Keratinocyte (primary cell): Measurements from ENCODE around the gene NUBP2. TPM values are rescaled to one million over a fixed set of nuclear protein-coding genes. Genes with fewer than 3 reads are reported as not detected.

Experiments used
- DNase-seq: peaks from one replicate; pipeline ENCODE4 v3.0.0-alpha.2; 2011; ENCODE audit warnings: low read depth, missing footprints, low spot score
- FAIRE-seq: peaks from 2 replicates; lab custom pipeline; 2011; peaks lifted over from hg19 to GRCh38; lab: Jason Lieb, UNC
- H2AFZ ChIP-seq: 2 replicates; pipeline ENCODE4 v1.6.0; 2012; ENCODE audit warnings: low read length, control low read depth, inconsistent platforms; ENCODE audit not compliant: control insufficient read depth
- H3K27ac ChIP-seq: 2 replicates; pipeline ENCODE4 v1.5.1; 2011; ENCODE audit warnings: low read length; ENCODE audit not compliant: control insufficient read depth, insufficient read depth
- H3K27me3 ChIP-seq: 3 replicates; pipeline ENCODE4 v1.6.0; 2011; ENCODE audit warnings: low read length; ENCODE audit not compliant: control insufficient read depth, insufficient read depth; ENCODE audit errors: extremely low read depth
- H3K36me3 ChIP-seq, 2 experiments: 2 replicates in 1 of 2; 3 replicates in 1 of 2; pipeline ENCODE4 v1.5.1; 2011; ENCODE audit warnings: low read length in 2 of 2, mild to moderate bottlenecking in 1 of 2; ENCODE audit not compliant: control insufficient read depth in 2 of 2, insufficient read depth in 2 of 2; ENCODE audit errors: extremely low read depth in 1 of 2
- H3K4me1 ChIP-seq: 3 replicates; pipeline ENCODE4 v1.5.1; 2011; ENCODE audit warnings: low read length; ENCODE audit not compliant: control insufficient read depth, insufficient read depth; ENCODE audit errors: extremely low read depth
- H3K4me2 ChIP-seq: 3 replicates; pipeline ENCODE4 v1.6.0; 2011; ENCODE audit warnings: low read depth, low read length; ENCODE audit not compliant: control insufficient read depth, insufficient read depth; ENCODE audit errors: extremely low read depth
- H3K4me3 ChIP-seq, 3 experiments: fragments of 200-600 bp in 1 of 3; sonication (generic) in 1 of 3; 2 replicates in 2 of 3; 3 replicates in 1 of 3; pipeline ENCODE4 v1.5.1; 2011 to 2016; ENCODE audit warnings: low read length in 3 of 3, mild to moderate bottlenecking in 3 of 3, control low read depth in 2 of 3, inconsistent platforms in 1 of 3, low read depth in 1 of 3, mixed read lengths in 1 of 3, mixed run types in 1 of 3, moderate library complexity in 1 of 3; ENCODE audit not compliant: control insufficient read depth in 2 of 3, insufficient read depth in 2 of 3; ENCODE audit errors: extremely low read depth in 1 of 3
- H3K79me2 ChIP-seq: 2 replicates; pipeline ENCODE4 v1.6.0; 2012; ENCODE audit warnings: low read length; ENCODE audit not compliant: control insufficient read depth, insufficient read depth
- H3K9ac ChIP-seq: 3 replicates; pipeline ENCODE4 v1.6.0; 2011; ENCODE audit warnings: low read length; ENCODE audit not compliant: control insufficient read depth, insufficient read depth; ENCODE audit errors: extremely low read depth
- H3K9me1 ChIP-seq: 3 replicates; pipeline ENCODE4 v1.6.0; 2011; ENCODE audit warnings: low read length; ENCODE audit not compliant: control insufficient read depth, insufficient read depth; ENCODE audit errors: extremely low read depth
- H3K9me3 ChIP-seq: 2 replicates; pipeline ENCODE4 v1.5.1; 2012; ENCODE audit warnings: low read depth, low read length; ENCODE audit not compliant: control insufficient read depth
- H4K20me1 ChIP-seq: 3 replicates; pipeline ENCODE4 v1.6.0; 2011; ENCODE audit warnings: low read length; ENCODE audit not compliant: control insufficient read depth, insufficient read depth; ENCODE audit errors: extremely low read depth
- EZH2 ChIP-seq: IDR thresholded peaks from one replicate; pipeline ENCODE4 v1.6.1; 2012; ENCODE audit warnings: inconsistent platforms, mild to moderate bottlenecking, low read length, moderate library complexity
- dilution Hi-C: fragments of 300-500 bp; cut with MboI; formaldehyde crosslinking; loops from one replicate; pipeline ENCODE4 v1.7.0; 2020; ENCODE audit warnings: low sequenced_read_pairs; ENCODE audit not compliant: extremely low pct_ligation_motif_present
- polyA plus RNA-seq, 5 experiments: library from polyadenylated mRNA; depleted of rRNA in 3 of 5; stranded (reverse) in 3 of 5; stranded (forward) in 1 of 5; unstranded in 1 of 5; fragments of >200 nt; gene quantifications; 1 replicate in 1 of 5; 2 replicates in 3 of 5; 3 replicates in 1 of 5; pipeline versions ENCODE4 v1.2.1 to v1.2.3, GENCODE V29; 2011 to 2012; ENCODE audit warnings: missing spikeins in 2 of 5, low read depth in 1 of 5, low replicate concordance in 1 of 5
- TF ChIP-seq, protein P1 (sequence below), 3 experiments: IDR thresholded peaks in 1 of 3; conservative IDR thresholded peaks in 1 of 3; optimal IDR thresholded peaks in 1 of 3; 2 replicates in 2 of 3; 3 replicates in 1 of 3; pipeline versions ENCODE3 to v1.5.1; 2011; ENCODE audit warnings: low read length in 3 of 3, mild to moderate bottlenecking in 3 of 3, moderate library complexity in 2 of 3, control low read depth in 1 of 3, inconsistent platforms in 1 of 3; ENCODE audit not compliant: insufficient read depth in 2 of 3; ENCODE audit errors: extremely low read depth in 1 of 3

NUBP2 gene
- polyA plus RNA-seq, 1 donor (not counting 4 experiments of a cell fraction or from before 2014, with no cell fraction given): 24.4 TPM

DNA sequence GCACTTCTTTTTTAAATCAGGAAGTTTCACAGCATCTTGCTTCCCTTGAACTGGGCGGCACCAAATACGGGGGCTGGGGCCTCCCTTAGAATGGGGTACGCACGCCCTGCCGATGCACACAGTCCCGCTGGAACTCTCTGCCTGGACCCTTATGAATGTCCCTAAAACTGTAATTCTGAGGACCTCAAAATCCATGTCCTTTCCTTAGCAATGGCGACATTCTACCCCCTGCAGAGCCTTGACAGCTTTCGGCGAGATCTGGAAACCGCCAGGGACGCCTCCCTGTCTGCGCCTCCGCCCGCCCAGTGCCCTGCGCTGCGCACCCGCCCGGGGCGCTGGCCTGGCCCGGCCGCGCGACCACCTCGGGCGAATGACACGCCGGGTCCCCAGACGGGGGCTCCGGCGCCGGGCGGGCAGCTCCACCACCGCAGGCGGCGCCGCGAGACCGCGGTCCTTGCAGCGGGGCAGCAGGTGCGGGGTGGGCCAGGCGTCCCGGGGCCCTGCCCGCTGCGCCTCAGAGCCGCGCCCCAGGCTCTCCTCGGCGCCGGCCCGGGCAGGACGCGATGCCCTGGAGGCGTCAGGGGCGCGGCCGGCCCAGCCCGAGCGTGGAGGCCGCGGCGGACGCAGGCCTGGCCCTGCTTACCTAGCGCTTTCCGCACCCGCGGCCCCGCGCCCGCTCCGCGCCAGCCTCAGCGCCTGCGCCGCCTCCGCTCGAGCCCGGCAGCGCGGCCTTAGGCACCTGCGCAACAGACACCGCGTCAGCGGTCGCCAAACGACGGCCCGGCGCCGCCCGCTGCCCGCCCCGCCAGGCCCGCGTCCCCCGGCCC is 43.3 kb downstream of the NUBP2 start:
- DNase-seq (no peak), FAIRE-seq (no peak)
- Histone ChIP-seq H3K4me1 (peaks cover 18% of the 10 kb centered on the region), H3K9me1 (no peaks in the 10 kb centered on the region), H3K27me3 (no peaks in the 10 kb centered on the region), H3K36me3 (peaks cover 0 to 5% of the 10 kb centered on the region in 2 experiments), H3K27ac (no peak overlapping the region), H3K79me2 (peaks cover 26% of the 10 kb centered on the region), H3K4me3 (peak overlapping the region; percentile 42 to 99 (median 71)), H4K20me1 (no peaks in the 10 kb centered on the region), H3K4me2 (peak overlapping the region; percentile 95), H2AFZ (peak overlapping the region; percentile 58), H3K9me3 (no peaks in the 10 kb centered on the region), H3K9ac (peak overlapping the region; percentile 88)
- dilution Hi-C loops: no loop called here
- TF ChIP-seq, protein P1, sequence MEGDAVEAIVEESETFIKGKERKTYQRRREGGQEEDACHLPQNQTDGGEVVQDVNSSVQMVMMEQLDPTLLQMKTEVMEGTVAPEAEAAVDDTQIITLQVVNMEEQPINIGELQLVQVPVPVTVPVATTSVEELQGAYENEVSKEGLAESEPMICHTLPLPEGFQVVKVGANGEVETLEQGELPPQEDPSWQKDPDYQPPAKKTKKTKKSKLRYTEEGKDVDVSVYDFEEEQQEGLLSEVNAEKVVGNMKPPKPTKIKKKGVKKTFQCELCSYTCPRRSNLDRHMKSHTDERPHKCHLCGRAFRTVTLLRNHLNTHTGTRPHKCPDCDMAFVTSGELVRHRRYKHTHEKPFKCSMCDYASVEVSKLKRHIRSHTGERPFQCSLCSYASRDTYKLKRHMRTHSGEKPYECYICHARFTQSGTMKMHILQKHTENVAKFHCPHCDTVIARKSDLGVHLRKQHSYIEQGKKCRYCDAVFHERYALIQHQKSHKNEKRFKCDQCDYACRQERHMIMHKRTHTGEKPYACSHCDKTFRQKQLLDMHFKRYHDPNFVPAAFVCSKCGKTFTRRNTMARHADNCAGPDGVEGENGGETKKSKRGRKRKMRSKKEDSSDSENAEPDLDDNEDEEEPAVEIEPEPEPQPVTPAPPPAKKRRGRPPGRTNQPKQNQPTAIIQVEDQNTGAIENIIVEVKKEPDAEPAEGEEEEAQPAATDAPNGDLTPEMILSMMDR (optimal IDR thresholded peaks at IDR 0.05 in 1 of 3, IDR thresholded peaks at IDR 0.05 in 1 of 3, conservative IDR thresholded peaks at IDR 0.05 in 1 of 3; ENCODE audit: extremely low read depth in 1 of 3, insufficient read depth in 2 of 3, low read length in 3 of 3): peak in 1 of 3 experiments; percentile 9
- TF ChIP-seq EZH2: no peak

DNA sequence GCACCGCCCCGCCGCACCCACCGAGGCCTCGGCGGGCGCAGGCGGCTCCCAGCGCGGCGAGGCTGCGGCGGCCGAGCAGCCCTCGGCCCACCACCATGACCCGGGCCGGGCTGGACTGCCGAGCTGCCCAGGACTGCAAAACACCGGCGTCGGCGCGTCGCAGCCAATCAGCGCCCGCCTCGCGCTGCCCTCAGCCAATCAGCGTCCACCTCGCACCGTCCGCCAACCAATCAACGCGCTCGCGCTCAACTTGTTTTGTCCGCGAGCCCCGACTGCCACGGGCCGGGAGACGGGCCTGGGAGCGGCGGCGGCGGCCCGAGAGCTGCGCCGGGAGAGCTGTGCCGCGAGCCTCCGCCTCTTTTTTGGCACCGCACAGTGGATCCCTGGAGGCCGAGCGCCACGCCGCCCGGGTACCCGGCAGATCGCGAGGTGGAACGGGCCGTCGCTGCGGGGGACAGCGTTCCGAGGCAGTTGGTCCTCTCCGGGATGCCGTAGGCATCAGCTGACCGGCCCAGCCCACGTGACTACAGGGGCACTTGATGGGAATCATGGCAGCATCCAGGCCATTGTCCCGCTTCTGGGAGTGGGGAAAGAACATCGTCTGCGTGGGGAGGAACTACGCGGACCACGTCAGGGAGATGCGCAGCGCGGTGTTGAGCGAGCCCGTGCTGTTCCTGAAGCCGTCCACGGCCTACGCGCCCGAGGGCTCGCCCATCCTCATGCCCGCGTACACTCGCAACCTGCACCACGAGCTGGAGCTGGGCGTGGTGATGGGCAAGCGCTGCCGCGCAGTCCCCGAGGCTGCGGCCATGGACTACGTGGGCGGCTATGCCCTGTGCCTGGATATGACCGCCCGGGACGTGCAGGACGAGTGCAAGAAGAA is 44.2 kb downstream of the NUBP2 start, which contains the start of the genes FAHD1 and HAGH:
Gene FAHD1, plus strand, starts transcription at position 516 of the 883 bp plus-strand sequence. Its CDS starts 33 bp downstream, at position 549.
Gene HAGH, minus strand, starts transcription at position 135 of the 883 bp plus-strand sequence. Its CDS starts 38 bp downstream, at position 97.
- dilution Hi-C loops: no loop called here
- FAIRE-seq (peak; percentile 5), DNase-seq (no peak)
- peak within 1 kb of the TSS; percentile 70 for H3K27ac ChIP-seq
- no peaks in the 10 kb centered on the region for H4K20me1 ChIP-seq
- peaks cover 26% of the 10 kb centered on the region for H3K79me2 ChIP-seq
- no peaks in the 10 kb centered on the region for H3K27me3 ChIP-seq
- H3K4me1 ChIP-seq: peaks cover 18% of the 10 kb centered on the region
- H3K9me3 ChIP-seq: no peaks in the 10 kb centered on the region
- peak within 1 kb of the TSS; percentile 96 for H3K4me2 ChIP-seq
- peak within 1 kb of the TSS; percentile 90 to 99 (median 99) for H3K4me3 ChIP-seq
- peak within 1 kb of the TSS; percentile 95 for H2AFZ ChIP-seq
- no peak for TF ChIP-seq EZH2
- peak within 1 kb of the TSS; percentile 88 for H3K9ac ChIP-seq
- peaks cover 1 to 5% of the 10 kb centered on the region in 2 experiments for H3K36me3 ChIP-seq
- no peaks in the 10 kb centered on the region for H3K9me1 ChIP-seq
